DMS 273 (cell line): Measurements from ENCODE around the gene THBS4.

Experiments
- DNase-seq: peaks from one replicate; lab custom pipeline; 2025; ENCODE audit not compliant: unreplicated experiment; lab: John Stamatoyannopoulos, UW

The THBS4 gene

DNA sequence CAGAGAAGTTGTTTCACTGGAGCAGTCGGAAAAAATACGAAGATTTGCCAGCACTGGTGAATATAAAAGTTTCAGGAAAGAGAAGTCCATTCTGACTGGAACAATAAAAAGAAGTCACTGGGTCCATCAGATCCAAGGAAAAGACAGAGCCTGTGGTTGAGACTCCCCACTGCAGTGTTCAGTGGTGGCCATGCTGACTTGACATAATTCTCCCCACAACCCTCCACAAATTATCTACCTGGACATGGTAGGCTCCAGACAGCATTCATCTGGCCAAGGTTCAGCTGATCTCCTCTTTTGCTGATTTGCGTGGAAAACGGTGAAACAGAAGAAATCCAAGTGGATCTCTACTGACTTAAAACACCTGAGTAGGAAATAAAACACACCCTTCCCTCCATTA is 8.0 kb downstream of the THBS4 start:
- DNase-seq = no peak

DNA sequence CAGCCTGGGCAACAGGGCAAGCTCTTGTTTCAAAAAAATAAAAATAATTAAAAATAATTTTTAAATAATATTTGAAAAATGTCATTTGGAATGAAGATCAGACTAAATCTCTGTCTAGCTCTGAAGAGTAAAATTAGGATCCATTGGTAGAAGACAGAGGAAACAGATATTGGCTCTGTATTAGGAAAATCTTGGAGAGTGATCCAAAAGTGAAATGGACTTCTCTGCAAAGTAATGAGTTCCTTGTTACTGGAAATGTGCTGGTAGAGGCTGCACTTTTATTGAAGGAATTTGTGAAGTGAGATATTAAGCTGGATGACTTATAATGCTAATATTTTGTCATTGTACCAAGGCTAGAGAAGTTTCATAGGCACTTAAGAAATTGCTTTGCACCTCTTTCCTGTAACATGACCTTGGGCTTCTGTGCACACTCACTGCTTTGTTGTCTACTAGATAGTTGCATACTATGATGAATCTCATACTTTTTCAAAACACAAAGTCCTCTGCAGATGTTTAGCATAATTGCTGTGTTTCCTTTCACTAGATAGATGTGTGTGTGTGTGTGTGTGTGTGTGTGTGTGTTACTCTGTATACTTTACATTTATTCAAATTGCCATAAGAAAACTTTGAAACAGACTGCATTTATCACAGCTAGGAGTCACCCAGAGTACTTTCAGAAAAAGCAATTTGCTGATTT is 13.1 kb downstream of the THBS4 start:
- DNase-seq = no peak

DNA sequence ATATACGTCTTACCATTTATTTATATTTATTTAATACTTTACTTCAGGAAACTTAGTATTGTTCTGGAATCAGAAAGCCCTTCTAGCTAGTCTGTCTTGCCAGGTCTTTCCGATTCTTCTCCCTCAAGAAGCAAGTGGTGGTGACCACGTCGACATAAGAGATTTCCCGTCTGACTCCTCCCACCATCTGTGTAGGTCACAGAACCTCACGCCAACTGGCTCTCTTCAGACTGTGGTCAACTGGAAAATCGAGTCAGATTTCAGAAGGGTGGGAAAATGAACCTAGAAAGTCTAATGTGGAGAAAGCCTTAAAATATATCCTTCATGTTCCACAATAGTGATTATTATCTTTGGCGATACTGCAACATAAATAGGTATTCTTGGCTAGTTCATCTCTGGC is 17.3 kb downstream of the THBS4 start:
- DNase-seq = no peak

DNA sequence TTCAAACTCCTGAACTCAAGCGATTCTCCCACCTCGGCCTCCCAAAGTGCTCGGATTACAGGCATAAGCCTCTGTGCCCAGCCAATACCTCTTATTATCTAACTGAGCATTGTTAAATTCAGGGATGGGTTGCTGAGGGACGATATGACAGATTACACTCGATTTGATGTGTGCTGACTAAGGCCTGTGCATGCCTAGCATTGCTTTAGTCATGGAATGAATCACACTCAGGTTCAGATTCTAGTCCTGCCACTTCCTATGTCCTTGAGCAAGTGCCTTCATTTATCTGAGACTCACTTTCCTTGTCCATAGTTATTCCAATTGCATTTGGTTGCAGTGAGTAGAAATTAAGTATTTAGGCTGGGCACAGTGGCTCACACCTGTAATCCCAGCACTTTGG is 19.5 kb downstream of the THBS4 start:
- no peak for DNase-seq

DNA sequence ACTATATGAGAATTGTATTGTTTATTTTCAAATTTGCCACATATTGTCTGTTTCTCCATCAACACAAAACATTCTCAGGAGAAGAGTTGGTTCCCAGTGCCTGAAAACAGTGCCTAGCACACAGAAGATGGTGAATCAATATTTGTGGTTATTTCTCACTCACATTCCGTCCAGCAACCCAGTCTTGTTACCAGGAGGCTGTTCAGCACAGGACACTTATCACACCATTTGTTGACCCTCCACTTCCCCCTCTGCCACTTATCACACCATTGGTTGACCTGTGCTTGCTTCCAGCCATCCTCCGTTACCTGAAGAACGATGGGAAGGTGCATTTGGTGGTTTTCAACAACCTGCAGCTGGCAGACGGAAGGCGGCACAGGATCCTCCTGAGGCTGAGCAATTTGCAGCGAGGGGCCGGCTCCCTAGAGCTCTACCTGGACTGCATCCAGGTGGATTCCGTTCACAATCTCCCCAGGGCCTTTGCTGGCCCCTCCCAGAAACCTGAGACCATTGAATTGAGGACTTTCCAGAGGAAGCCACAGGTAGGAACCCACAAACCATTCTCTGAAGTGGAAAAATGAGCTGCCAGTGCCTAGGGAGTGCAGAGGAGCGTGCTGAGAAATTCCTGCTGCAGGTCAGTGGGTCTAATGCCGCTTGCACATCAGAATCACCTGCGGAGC is 20.5 kb downstream of the THBS4 start:
- no peak for DNase-seq

DNA sequence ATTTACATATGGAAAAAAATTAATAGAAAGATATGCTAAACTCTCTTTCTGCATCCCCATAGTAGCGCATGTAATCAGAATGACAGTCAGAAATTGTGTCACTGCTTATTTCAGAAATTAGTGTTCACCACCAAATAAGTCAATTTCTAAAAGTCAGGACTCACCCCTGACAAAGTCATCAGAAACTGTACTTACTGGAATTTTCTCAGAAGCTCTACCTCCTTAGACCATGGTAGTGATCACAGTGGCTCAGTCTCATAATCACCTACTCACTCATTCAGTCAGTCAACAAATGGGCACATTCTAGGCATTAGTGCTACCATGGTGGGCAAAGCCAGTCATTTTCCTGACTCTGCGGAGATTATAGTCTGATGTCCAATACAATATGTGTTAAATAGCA is 22.0 kb downstream of the THBS4 start:
- DNase-seq = no peak

DNA sequence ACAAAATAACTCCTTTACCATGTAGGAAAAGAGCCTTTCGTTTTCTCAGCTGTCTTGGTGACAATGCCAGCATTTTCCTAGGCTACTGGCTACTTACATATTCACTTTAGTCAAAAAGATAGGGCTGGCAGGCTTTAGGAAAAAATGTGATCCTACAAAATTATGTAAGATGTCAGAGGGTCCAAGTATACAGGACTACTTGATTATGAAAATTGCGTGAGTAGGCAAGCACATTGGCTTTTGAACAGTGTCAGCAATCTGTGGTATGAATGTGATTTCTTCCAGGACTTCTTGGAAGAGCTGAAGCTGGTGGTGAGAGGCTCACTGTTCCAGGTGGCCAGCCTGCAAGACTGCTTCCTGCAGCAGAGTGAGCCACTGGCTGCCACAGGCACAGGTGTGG is 22.8 kb downstream of the THBS4 start:
- DNase-seq = no peak

DNA sequence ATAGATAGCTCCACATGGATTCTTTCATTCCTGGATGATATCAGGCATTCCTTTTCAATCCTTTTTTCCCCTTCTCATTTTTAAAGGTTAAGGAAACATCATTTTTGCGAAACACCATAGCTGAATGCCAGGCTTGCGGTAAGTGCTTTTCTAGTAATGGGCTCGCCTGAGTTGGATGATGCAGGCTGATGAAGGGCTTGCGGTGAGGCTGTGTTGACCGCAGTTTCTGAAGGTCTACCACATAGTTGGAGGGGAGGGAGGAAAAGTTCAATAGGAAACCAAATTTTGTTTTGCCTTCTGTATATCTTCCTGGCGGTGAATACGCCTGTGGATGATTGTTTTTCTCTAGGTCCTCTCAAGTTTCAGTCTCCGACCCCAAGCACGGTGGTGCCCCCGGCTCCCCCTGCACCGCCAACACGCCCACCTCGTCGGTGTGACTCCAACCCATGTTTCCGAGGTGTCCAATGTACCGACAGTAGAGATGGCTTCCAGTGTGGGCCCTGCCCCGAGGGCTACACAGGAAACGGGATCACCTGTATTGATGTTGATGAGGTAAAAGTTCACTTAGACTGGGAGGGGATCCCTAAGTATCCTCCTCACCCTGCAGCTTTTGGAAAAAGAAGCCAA is 24.3 kb downstream of the THBS4 start:
- DNase-seq = no peak

DNA sequence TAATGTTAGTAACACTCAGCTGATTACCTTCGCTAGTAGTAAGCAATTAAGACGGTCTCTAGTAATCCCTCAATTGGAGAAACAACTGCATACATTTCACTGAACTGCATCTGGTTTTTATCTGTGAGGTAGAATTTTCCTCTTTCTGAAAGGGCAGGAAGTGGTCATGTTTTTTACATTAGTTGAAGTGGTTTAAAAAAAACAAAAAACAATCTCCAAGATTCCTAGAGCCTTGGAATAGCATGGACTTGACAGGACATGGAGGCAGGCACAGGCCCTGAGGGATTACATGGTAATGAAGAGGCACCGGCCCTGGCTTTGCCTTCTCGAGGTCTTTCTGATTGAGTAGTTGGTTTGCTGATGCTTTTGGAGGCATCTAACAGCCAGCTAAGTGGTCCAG is 25.8 kb downstream of the THBS4 start:
- DNase-seq = no peak

DNA sequence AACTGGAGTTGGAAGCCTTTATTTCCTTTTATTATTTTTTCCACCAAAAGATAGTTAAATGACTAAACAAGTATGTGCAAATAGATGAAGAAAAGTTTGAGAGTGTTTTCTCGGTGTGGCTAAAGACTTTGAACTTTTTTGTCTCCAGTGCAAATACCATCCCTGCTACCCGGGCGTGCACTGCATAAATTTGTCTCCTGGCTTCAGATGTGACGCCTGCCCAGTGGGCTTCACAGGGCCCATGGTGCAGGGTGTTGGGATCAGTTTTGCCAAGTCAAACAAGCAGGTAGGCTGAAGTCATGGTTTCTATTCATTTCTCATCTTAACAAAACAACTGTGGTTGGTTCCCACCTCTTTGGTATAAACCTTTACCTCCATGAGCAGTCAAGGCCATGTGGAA is 26.4 kb downstream of the THBS4 start:
- no peak for DNase-seq

DNA sequence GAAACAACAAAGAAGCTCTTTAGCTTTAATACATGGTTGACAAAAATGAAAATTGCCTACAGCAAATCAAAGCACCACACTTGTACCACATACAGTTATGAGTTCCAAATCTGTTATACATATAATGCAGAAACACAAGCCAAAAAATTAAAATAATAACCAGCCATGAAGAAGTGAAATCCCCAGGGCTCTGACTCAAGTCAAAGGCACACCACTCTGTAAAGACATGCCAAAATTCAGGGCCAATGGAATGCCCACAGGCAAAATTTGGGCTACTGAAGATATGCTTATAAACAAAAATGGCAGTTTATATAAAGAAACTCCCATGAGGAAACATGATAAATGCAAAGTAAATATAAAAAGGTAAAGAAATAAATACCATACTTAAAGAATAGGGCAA is 29.0 kb downstream of the THBS4 start:
- no peak for DNase-seq

DNA sequence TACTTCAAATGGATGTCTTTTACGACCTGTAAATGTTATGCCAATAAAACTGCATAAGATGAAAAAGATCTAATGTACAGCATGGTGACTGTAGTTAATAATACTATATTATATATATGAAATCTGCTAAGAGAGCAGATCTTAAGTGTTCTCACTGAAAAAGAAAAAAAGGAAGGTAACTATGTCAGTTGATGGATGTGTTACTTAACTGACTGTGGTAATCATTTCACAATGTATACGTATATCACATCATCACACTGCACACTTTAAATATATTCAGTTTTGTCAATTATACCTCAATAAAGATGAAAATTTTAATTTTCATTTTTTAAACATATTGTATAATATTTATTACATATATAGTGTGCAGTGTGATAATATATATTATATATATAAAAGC is 31.9 kb downstream of the THBS4 start:
- DNase-seq = no peak

DNA sequence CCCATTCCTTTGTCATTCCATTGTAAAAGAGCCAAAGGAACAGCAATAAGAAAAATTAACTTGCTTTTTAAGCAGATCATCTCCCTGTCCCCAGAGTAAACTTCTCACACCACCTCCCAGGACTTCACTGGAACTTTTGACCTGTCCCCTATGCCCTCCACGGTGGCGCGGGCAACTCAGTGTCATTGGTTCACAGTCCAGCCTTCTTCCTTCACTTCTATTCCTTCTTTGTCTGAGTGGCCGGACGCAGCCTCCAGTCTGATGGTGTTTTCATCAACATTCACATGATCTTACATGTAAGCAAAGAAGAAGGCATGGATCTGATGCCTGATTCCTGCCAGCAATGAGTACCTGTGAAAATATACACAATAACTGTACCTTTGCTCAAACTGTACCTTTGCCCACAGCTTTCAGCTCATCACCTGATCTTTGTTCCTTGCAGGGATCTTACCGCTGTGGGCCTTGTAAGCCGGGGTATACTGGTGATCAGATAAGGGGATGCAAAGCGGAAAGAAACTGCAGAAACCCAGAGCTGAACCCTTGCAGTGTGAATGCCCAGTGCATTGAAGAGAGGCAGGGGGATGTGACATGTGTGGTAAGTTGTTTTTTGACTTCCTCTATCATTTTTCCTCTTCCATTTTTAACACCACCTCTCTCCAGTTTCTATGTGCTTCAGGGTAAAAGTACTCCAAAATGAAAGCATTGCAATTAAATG is 32.5 kb downstream of the THBS4 start:
- no peak for DNase-seq

DNA sequence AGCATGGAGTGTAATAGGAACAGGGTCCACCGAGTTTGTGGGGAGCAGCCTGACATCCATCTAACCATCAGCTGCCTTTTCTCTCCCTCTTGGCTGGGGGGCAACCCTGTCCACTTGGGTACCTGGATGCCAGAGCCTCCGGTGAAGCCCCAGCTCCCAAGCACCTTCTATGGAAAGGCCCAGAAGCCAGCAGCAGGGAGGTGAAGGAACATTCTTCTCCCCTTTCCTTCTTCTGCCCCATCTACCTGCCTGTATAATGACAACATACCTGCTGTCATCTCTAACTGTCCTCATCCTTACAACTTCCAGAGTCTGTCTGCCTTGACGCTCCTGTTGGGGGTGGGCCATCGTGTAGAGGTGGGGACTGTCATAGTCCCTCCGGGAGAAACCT is 33.1 kb downstream of the THBS4 start:
- DNase-seq = no peak

DNA sequence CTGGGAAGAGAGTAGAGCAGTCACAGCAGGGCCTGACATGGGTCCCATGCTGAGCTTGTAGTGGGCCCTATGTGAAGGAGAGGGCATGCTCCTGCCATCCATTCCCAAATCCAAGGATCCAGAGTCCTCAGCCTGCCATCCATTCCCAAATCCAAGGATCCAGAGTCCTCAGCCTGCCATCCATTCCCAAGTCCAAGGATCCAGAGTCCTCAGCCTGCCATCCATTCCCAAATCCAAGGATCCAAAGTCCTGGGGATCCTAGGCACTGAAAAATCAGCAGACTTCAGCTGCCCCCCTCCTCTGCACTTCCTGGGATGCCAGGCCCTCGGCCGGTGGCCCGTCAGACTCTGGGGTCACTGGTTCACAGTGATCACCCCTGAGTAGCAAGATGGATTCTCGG is 33.6 kb downstream of the THBS4 start:
- peak; percentile 20 for DNase-seq

DNA sequence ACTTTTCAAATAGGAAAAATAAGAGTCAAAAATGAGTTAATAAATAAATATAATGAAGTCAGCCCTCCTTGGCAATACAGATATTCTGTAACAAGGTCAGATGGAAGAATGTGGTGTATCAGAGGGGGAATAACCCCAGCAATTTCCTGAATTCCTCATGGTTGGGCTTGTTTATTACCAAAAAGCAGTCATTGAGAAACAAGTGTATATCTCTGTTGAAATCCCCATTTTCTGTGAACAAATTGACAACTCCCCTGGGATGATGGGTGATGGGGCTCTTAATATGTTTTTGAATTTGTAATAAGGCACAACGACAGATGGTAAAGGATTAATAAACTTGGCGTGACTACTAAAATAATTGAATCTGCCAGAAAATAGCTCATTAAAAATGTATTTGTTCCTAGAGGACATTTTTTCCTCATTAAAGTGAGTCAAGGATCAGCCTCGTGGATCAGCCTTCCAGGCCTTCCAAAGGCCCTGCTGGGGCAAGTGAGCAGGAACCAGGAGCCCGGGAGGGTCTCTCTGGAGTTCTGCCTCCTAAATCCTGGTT is 34.2 kb downstream of the THBS4 start:
- DNase-seq = peak; percentile 79

DNA sequence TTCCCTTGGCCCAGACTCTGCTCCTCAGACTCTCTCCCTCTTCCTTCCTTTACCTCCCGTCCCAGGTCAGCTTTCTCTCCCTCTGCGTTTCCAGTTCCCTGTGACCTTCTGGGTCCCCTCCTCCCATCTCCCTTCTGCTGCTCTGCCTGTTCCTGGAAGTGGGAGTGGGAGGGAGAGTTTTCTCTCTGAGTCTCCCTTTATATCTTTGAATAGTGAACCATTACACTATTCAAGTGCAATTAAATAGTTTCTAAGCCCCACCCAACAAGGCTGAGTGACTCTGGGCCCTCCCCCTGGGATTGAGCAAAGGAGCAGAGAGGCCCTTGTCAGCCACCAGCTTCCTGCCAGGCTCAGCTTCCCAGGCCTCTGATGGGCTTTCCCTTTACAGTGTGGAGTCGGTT is 34.8 kb downstream of the THBS4 start:
- DNase-seq = peak; percentile 79

DNA sequence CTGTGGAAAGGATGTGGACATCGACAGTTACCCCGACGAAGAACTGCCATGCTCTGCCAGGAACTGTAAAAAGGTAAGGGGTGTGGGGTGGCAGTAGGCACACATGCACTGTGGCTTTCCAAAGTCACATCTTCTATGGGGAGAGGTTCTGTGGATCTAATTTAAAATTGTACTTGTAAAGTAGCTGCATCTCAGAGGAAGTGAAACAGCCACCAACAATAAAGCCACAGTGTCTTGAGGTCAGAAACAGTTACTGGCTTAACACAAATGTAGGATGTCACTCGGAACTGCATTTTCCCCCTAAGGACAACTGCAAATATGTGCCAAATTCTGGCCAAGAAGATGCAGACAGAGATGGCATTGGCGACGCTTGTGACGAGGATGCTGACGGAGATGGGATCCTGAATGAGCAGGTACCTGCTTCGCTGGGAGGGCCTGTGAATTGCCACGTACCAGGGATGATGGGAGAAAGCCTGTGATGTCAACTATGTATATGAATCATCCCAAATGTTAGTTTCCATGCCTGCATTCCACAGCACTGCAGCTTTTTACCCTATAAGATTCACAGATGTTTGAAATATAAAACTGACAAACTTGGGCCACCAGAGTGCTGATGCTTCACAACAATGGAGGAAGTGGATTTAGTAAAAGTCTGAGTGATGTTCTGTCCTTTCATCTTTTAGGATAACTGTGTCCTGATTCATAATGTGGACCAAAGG is 35.3 kb downstream of the THBS4 start:
- DNase-seq = no peak

DNA sequence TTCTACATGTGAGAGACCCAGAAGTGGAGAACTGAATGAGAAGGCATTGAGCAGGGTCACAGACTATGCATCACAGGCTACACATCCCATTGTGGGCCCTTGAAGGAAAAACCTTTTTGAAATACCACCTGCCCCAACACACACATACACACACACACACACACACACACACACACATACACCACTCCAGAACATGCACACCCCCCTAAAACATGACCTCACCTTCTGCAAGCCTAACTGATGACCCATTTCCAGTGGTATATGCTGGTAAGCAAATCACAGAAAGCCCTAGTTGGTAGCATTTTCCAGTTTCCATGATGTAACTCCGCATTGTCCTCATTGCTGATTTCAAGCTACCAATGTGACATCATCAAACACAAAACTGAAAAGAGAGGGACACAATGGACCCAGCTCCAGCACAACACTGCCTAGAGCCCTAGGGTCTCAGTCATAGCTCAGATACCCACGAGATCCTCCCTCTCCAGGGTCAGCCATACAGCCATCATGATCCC is 36.4 kb downstream of the THBS4 start:
- no peak for DNase-seq

DNA sequence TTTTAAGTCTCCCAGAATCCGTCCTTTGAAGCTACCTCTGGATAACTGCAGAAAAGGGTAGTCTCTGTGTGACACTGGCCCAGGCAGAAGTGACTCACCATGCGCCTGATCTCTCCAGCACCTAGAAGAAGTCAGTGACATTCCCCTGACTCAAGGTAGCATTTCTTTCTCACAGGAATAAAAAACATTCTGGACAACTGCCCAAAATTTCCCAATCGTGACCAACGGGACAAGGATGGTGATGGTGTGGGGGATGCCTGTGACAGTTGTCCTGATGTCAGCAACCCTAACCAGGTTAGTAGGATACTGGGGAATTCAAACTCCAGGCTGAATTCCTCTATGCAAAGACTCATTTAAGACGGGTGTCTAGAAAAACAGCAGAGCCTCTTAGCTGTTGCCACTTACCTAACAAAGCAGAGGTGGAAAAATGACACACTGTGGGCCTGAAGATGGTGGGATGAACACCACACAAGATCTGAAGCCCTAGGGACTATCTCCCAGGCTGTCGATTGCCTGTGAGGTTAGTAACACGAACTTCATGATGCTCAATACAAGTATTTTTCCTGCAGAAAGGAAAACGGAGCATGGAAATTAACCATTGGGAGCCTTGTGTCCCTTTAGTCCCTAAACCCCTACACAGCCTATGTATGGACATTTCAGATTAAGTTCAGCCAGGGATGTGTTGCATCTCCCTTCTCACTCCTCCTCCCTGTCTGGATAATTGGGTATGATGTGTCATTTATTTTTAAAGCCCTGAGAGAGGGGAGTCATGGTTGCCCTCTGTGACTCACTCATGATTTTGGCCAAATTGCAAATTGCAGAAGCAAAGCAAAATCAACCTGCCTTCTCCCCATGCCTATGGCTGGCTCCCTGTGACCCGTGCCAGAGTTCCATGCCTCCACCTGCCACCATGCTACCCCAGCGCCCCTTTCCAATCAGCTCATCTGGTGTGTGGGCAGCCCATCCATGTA is 37.2 kb downstream of the THBS4 start:
- no peak for DNase-seq
